ENCODE measurements around the gene SGPP2. TPM values are rescaled to one million over a fixed set of nuclear protein-coding genes. Genes with fewer than 3 reads are reported as not detected.

The SGPP2 gene
- total RNA-seq, 1 donor from 2014 or later = 0.20 TPM

DNA sequence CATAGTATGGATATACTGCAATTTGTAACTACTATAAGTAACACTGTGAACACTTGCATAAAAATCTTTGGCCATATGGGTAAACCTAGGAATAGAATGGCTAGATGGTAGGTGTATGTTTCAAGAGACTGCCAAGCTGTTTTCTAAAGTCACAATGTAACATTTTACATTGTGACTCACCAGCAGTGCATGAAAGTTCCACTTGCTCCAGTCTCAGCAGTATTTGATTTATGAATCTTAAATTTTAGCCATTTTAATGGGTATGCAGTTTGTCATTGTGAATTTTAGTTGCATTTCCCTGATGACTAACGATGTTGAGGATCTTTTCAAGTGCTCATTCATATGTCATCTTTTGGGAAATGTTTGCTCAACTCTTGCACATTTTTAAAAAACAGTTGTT lies 145.5 kb downstream of the SGPP2 start:
- peaks cover 8% of the 10 kb centered on the region for H3K36me3 ChIP-seq (ENCODE audit: insufficient read depth, low read length)
- Mint-ChIP-seq H3K27me3 (ENCODE audit: low read depth, unreplicated experiment) (no peaks in the 10 kb centered on the region), H3K36me3 (ENCODE audit: low read depth, unreplicated experiment) (peaks cover 7% of the 10 kb centered on the region), H3K9me3 (ENCODE audit: unreplicated experiment) (no peaks in the 10 kb centered on the region), H3K4me1 (ENCODE audit: low read depth, unreplicated experiment) (peaks cover 27% of the 10 kb centered on the region), H3K27ac (ENCODE audit: unreplicated experiment) (no peak overlapping the region), H3K4me3 (ENCODE audit: unreplicated experiment) (no peak overlapping the region)
- no peaks in the 10 kb centered on the region for H3K9me3 ChIP-seq (ENCODE audit: insufficient read depth, low read depth, low read length)
- peaks cover 7% of the 10 kb centered on the region for H4K20me1 ChIP-seq (ENCODE audit: insufficient read depth, low read length)
- no peak overlapping the region for H2AFZ ChIP-seq (ENCODE audit: low read depth, low read length)
- H3K4me2 ChIP-seq (ENCODE audit: low read length) = no peak overlapping the region
- no peak for FAIRE-seq
- TF ChIP-seq, protein P1, sequence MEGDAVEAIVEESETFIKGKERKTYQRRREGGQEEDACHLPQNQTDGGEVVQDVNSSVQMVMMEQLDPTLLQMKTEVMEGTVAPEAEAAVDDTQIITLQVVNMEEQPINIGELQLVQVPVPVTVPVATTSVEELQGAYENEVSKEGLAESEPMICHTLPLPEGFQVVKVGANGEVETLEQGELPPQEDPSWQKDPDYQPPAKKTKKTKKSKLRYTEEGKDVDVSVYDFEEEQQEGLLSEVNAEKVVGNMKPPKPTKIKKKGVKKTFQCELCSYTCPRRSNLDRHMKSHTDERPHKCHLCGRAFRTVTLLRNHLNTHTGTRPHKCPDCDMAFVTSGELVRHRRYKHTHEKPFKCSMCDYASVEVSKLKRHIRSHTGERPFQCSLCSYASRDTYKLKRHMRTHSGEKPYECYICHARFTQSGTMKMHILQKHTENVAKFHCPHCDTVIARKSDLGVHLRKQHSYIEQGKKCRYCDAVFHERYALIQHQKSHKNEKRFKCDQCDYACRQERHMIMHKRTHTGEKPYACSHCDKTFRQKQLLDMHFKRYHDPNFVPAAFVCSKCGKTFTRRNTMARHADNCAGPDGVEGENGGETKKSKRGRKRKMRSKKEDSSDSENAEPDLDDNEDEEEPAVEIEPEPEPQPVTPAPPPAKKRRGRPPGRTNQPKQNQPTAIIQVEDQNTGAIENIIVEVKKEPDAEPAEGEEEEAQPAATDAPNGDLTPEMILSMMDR (IDR thresholded peaks at IDR 0.05; ENCODE audit: insufficient read depth, low read depth, low read length) = no peak
- TF ChIP-seq EZH2 (IDR thresholded peaks at IDR 0.05; ENCODE audit: insufficient read depth, low read length) = no peak
- H3K27me3 ChIP-seq (ENCODE audit: insufficient read depth, low read length) = no peaks in the 10 kb centered on the region
- H3K9ac ChIP-seq (ENCODE audit: low read length) = no peak overlapping the region
- H3K27ac ChIP-seq (ENCODE audit: low read depth, low read length) = no peak overlapping the region
- peak; percentile 29 for DNase-seq (ENCODE audit: low read depth)
- H3K4me3 ChIP-seq (ENCODE audit: insufficient read depth, low read depth, low read length) = no peak overlapping the region
- no peaks in the 10 kb centered on the region for H3K79me2 ChIP-seq (ENCODE audit: insufficient read depth, low read length)
- H3K4me1 ChIP-seq (ENCODE audit: insufficient read depth, low read length) = peaks cover 11% of the 10 kb centered on the region

DNA sequence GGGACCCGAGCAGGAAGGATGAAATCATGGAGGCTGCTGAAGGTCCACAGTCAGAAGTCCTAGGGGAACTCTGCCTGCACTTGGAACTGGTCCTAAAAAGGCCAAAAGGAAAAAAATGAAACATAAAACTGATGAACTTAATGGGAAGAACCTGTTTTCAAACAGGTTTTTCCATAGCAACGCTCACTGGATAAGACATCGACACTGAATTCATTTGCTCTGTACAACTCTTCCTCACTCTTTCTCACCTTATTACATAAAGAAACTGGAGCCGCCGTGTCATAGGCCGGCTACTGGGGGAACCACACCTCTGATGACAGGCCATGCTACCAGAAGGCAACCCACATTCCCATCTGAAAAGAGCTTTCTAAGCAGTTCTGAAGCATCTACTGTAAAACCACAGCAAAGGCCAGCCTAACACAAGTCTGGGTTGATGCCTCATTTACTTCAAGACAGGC lies 147.9 kb downstream of the SGPP2 start:
- Mint-ChIP-seq H3K9me3 (ENCODE audit: unreplicated experiment) (no peaks in the 10 kb centered on the region), H3K27ac (ENCODE audit: unreplicated experiment) (peak overlapping the region; percentile 30), H3K27me3 (ENCODE audit: low read depth, unreplicated experiment) (no peaks in the 10 kb centered on the region), H3K4me3 (ENCODE audit: unreplicated experiment) (no peak overlapping the region), H3K4me1 (ENCODE audit: low read depth, unreplicated experiment) (peaks cover 32% of the 10 kb centered on the region), H3K36me3 (ENCODE audit: low read depth, unreplicated experiment) (peaks cover 3% of the 10 kb centered on the region)
- DNase-seq (ENCODE audit: low read depth) (no peak), FAIRE-seq (no peak)
- no peak overlapping the region for H2AFZ ChIP-seq (ENCODE audit: low read depth, low read length)
- peaks cover 11% of the 10 kb centered on the region for H3K4me1 ChIP-seq (ENCODE audit: insufficient read depth, low read length)
- no peak overlapping the region for H3K4me3 ChIP-seq (ENCODE audit: insufficient read depth, low read depth, low read length)
- H3K79me2 ChIP-seq (ENCODE audit: insufficient read depth, low read length) = peaks cover 2% of the 10 kb centered on the region
- H3K4me2 ChIP-seq (ENCODE audit: low read length) = no peak overlapping the region
- TF ChIP-seq, protein P1 (IDR thresholded peaks at IDR 0.05; ENCODE audit: insufficient read depth, low read depth, low read length) = no peak
- TF ChIP-seq EZH2 (IDR thresholded peaks at IDR 0.05; ENCODE audit: insufficient read depth, low read length) = no peak
- H4K20me1 ChIP-seq (ENCODE audit: insufficient read depth, low read length) = peaks cover 8% of the 10 kb centered on the region
- peak overlapping the region; percentile 8 for H3K9ac ChIP-seq (ENCODE audit: low read length)
- H3K9me3 ChIP-seq (ENCODE audit: insufficient read depth, low read depth, low read length) = no peaks in the 10 kb centered on the region
- H3K27ac ChIP-seq (ENCODE audit: low read depth, low read length) = peak overlapping the region; percentile 12
- H3K27me3 ChIP-seq (ENCODE audit: insufficient read depth, low read length) = no peaks in the 10 kb centered on the region
- no peaks in the 10 kb centered on the region for H3K36me3 ChIP-seq (ENCODE audit: insufficient read depth, low read length)

DNA sequence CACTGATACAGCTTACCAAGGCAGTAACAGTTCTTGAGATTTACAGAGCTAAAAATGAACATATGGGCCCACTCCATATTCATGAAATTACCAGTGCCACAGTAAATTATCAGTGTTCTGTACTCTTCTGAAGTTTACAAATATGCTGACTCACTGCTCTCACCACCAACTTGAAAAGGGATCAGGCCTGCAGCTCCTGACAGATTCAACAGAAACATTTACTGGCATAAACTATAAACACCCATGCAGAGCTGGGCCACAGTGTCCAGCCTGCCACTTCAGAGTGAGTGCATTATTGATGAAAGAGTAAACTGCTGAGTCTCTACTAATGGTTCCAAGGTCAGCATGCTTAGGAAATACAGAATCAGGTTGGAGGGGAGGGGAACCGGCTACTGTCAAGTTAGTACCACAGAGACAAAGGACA lies 148.4 kb downstream of the SGPP2 start:
- DNase-seq (ENCODE audit: low read depth) (peak; percentile 66), FAIRE-seq (no peak)
- Histone ChIP-seq H3K27ac (ENCODE audit: low read depth, low read length) (peak overlapping the region; percentile 12), H4K20me1 (ENCODE audit: insufficient read depth, low read length) (peaks cover 10% of the 10 kb centered on the region), H2AFZ (ENCODE audit: low read depth, low read length) (no peak overlapping the region), H3K4me1 (ENCODE audit: insufficient read depth, low read length) (peaks cover 11% of the 10 kb centered on the region), H3K4me3 (ENCODE audit: insufficient read depth, low read depth, low read length) (no peak overlapping the region), H3K9ac (ENCODE audit: low read length) (peak overlapping the region; percentile 8), H3K27me3 (ENCODE audit: insufficient read depth, low read length) (no peaks in the 10 kb centered on the region), H3K79me2 (ENCODE audit: insufficient read depth, low read length) (peaks cover 2% of the 10 kb centered on the region), H3K36me3 (ENCODE audit: insufficient read depth, low read length) (no peaks in the 10 kb centered on the region), H3K9me3 (ENCODE audit: insufficient read depth, low read depth, low read length) (no peaks in the 10 kb centered on the region), H3K4me2 (ENCODE audit: low read length) (no peak overlapping the region)
- Mint-ChIP-seq H3K36me3 (ENCODE audit: low read depth, unreplicated experiment) (peaks cover 3% of the 10 kb centered on the region), H3K27me3 (ENCODE audit: low read depth, unreplicated experiment) (no peaks in the 10 kb centered on the region), H3K9me3 (ENCODE audit: unreplicated experiment) (no peaks in the 10 kb centered on the region), H3K4me1 (ENCODE audit: low read depth, unreplicated experiment) (peaks cover 37% of the 10 kb centered on the region), H3K4me3 (ENCODE audit: unreplicated experiment) (no peak overlapping the region), H3K27ac (ENCODE audit: unreplicated experiment) (peak overlapping the region; percentile 30)
- no peak for TF ChIP-seq EZH2 (IDR thresholded peaks at IDR 0.05; ENCODE audit: insufficient read depth, low read length)

All from astrocyte (in vitro differentiated cells and primary cell).